Stimulated activated CD8-positive, alpha-beta memory T cell treated with anti-CD3 and anti-CD28 coated beads, Interleukin-15, amount 100 ng/mL, for 4 hours (primary cell): ENCODE results near the gene DLX3.

Source experiments
- DNase-seq, 2 donors: peaks; one replicate each; pipeline ENCODE4 v3.0.0-alpha.2; 2020; ENCODE audit warnings: low read depth in 2 of 2

The DLX3 gene

GRCh38 chr17:49992191-49992932 is 2.7 kb downstream of the DLX3 start:
- DNase-seq = no peak

DNA sequence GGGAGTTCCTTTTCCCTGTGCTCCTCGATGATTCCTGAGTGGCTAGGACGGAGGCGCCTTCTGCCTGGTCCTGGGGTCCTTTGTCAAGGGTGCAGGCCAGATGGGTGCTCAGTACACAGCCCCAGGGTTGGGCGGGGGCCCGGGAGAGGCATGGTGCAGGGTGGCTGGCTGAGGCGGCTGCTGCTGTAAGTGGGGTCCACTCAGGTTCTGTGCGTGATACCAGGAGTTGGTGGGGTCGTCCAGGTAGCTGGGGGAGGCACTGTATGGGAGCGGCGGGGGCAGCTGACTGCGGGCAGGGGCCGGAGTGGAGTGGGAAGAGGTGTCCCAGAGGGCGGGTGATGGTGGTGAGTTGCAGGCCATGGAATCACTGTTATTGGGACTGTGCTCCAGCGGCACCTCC is 3.6 kb downstream of the DLX3 start:
- no peak for DNase-seq

DNA sequence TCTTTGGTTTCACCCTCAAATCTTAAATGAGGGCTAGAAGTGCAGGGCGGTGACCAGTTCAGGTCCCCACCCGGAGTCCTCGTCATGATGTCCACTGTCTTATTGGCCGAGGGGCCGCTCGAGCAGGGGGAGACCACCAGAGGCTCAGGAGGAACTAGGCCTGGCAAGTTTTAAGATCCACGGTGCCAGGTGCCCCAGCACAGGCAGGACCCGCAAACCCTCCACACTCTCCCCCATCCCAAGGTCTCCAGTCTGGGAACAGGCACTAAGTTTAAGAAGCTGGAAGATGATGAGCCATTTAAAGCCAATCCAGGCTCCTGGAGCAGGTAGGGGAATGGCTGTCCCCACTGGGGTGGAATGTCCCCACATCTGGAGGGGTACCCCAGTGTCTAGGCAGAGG is 4.1 kb downstream of the DLX3 start:
- no peak for DNase-seq

DNA sequence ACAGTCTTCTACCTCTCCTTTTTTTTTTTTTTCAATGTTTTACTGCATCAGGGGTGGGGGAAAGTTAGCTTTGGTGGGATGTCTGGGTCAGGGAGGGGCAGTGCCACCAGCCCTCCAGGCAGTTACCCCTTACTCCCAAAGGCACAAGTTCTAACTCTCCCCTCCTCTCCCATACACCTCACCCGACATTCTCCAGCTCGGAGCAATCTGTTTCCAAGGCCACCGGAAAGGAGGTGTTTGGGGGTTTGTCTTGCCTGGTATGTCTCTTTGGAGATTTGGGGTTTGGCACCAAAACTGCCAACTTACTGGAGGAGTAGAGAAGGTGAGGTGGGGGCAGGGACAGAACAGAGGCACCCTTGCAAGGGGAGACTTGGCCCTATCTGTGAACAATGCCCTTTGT is 4.7 kb downstream of the DLX3 start:
- no peak for DNase-seq

- no peak for DNase-seq
Measured at GRCh38 chr17:49989518-49989880, 5.5 kb downstream of the DLX3 start.

DNA sequence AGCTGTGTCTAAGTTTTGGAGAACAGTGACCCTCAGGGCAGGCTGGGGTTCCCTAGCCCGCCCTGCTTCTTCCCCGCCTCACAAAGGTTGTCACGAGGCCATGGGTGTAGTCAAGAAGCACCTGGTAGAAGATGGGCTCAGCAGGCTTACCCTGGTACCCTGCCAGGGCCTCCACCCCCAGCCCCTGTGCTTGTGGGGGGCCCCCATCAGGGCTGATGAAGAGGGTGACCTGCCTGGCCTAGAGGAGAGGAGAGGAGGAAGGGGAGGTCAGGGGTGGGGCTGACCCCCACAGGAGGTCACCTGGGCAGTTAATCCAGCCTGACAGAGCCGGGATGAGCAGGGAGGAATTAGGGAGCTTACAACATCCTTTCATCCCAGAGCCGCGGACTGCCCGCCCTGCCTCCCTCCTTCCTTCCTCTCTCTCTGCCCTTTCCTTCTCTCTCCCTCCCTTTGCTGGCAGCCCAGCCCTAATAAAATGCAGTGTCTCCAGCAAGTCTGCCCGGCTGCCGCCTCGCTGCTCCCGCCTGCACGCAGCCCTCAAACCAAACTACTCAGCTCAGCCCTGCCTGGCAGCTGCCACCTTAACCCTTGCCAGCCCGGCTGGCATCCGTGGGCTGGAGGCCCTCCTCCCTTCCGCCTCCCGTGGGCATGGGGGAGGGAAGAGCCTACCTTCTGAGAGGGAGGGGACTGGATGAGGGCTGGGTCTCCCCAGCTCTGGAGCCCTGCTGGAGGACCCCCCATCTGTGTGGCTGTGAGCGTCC is 7.2 kb downstream of the DLX3 start:
- no peak for DNase-seq

DNA sequence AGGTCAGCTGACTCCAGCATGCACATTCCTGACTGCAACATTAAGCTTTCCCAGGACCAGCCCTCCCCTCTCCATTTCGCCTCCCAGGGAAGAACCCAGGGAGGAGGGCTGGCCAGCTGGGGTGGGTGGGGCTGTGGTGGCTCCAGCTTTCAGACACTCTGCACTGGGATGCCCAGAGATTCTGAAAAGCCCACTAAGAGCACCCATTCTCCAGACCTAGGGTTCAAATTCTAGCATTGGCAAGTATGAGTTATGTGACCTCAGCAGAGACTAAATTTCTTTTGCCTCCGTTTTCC is 7.8 kb downstream of the DLX3 start:
- no peak for DNase-seq

GRCh38 chr17:49986396-49987289 is 8.4 kb downstream of the DLX3 start:
- DNase-seq = no peak

- DNase-seq = no peak
Measured at GRCh38 chr17:49985310-49985990, 9.6 kb downstream of the DLX3 start.

DNA sequence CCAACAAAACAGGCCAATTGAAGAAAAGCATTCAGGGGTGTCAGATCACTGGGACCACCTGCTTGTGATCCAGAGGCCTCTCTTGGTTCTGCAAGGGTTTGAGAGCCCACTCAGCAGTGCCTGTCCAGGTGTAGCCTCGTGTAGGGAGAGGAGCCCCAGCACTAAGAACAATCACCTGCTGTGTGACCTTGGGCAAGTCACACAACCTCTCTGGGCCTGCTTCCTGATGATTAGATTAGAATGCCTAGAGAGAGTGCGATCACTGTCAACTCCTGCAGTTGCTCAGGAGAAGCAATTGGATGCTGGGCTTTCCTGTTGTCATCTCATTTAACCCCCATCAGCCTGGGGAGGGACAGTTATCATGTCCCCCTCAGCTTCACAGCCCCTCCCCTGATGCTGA is 10.2 kb downstream of the DLX3 start:
- DNase-seq = no peak

- no peak for DNase-seq
Measured at GRCh38 chr17:49984283-49984682, 10.7 kb downstream of the DLX3 start.

DNA sequence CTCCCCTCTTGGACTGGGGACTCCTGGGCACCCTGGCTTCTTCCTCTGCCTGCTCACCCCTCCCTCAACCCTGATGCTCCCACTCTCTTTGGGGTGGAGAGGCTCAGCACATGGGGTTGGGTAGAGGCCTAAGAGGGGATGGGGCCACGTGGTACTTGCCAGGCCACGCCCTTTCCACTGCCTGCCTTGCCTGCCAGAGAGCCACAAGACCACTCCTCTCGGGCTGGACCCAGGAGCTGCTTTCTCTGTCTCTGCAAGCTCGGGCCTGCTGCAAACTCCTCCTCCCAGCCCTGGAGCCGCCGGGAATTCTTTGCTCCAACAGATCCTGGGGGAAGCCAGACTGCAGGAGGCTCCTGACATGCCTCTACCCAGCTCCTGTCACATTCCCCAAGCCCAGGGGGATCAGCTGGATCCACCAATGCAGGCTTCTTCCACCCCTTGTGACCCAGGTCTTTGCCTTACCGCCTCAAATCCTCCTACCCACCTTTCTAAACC is 14.3 kb downstream of the DLX3 start:
- no peak for DNase-seq

DNA sequence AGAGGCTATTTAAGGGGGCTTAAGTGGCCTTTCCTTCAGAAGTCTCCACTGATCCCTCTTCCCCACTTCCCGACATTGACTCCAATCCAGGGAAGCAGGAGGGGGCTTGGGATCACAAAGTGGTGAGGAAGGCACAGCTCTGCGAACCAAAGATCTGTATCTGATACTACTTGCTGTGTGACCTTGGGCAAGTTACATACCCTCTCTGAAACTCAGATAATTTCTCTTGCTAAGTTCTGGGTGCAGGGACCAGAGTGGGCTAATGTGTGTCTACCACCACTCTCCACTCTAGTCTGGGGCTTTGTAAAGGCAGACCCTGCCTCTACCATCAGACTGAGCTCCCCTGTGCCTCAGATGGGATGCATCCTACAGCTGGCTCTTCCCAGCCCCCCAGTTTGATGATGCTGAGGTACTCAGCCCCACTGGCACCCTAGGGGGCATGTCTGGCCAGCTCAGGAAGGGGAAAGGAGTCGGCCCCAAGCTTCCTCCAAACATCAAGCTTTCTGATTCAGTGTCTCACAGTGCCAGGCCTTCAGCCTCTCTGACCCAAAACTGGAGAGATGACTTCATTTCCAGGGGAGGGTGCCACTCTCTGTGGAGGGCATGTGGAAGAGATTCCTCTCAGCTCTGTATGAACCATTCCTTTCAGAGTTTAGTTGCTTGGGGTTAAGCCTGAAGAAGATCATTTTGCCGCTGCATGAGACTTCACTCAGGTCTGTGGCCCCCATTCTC is 15.1 kb downstream of the DLX3 start:
- no peak for DNase-seq

DNA sequence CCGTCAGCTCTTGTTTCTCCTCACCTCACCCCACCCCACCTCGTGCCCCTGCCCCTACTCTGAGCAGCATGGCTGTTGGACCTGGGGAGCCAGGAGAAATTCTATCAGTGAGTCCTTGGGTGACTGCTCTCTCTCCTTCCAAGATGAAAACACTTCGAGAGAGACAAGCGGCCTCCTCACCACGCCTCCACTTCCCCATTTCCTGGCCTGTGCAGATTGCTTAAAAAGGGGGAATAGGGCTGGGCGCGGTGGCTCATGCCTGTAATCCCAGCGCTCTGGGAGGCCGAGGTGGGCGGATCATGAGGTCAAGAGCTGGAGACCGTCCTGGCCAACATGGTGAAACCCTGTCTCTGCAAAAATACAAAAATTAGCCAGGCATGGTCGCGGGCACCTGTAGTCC is 16.5 kb downstream of the DLX3 start:
- no peak for DNase-seq

DNA sequence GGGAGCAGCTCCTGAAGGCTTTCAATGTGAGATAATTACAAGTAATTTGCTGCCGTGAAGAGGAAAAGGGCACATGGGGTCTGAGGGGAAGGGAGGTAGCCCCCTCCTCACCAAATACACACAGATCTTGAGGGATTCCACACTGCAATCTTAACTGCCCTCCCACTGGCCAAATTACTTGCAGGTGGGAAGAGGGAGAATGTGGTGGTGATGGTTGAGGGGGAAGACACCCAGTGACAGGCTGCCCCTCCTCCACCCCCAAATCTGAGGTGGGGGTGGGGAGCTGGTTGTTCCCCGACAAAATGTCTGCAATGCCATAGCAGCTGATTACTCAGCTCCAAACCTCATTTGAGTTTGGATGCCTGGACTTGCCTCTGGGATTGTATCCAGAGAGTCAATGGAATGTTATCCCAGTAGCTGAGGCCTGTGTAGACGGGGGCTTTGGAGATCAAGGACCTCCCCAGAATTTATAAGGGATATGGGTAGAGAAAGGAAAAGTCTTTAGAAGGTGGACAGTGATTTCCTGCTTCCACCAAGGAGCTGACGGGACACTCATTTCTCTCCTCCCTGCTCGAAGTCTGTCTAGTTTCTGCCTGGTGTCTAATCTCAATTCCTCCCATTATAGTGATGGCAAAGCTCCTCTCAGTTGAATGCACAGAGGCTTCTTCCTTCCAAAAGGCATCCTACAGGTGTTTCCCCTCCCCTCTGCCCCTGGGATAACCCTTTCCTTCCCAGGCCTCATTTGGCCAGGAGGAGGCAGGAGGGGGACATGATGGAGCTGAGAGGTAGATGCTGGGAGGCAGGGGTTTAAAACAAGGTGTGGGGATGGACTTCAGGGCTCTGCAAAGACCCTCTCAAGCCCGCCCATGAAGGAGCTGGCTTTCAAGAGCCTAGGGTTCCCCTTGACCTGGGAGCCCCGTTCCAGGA is 17.3 kb downstream of the DLX3 start:
- no peak for DNase-seq

DNA sequence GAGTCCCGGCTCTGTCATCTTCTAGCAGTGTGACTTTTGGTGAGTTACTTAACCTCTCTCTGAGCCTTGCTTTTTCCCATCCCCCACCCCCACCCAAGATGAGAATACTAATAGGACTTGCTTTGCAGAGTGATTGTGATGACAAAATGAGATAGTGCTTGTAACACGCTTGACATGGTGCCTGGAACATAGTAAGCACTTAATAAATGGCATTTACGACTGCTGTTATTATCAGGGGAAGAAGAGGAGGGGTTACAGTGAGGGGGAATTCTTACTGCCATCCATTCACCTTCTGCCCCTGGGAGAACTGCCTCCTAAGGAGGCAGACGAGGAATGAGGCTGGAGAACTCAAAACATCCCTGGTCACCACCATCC is 18.2 kb downstream of the DLX3 start:
- no peak for DNase-seq

DNA sequence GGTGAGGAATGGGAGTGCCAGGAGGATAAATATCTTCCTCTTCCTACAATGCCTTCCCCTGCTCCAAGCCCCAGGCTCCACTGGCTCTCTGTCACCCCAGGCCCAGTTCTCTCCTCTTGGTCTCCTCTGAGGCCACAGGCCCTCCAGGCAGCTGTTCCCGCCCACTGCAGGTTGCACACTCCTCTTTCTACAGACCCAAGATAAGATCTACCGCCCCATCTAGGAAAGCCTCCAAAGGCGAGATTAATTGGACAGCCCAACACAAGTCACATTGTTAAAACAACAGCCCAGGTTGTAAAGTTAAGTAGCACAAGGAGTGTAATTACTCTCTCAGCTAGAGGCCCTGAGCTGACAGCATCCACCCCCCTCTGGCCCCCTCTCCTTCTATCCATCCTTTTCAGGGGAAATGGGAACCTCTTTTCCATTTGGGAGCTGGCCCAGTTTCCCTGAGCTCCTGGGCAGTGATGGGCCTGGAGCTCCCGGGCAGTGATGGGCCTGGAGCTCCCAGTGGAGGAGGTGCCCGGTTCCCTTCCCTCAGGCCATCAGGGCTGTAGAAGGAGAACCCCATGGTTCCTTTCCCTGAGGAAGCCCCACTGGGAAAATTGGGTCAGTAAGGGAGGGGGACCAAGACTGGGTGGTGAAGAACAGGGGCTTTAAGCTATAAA is 18.7 kb downstream of the DLX3 start:
- no peak for DNase-seq

DNA sequence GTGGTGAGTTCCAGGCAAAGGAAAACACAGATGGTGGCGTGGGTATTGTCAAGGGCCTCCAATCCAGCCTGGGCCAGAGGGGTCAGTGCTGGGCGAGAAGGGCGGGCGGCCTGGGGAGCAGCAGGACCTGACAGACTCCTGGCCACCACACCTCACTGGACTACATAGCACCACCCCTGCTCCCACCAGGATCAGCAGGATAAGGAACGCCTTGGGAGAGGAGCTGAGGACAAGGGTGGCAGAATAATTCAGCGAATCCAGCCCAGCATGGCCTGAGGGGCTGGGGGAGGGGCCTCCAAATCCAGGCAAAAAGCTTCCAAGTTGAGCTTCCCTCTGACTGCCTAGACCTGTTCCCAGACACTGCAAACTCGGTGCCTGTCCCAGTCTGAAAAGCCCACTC is 19.5 kb downstream of the DLX3 start:
- no peak for DNase-seq

- no peak for DNase-seq
Measured at GRCh38 chr17:49973271-49973615, 21.8 kb downstream of the DLX3 start.
